ENCODE results near the gene CTNNAL1. TPM values are rescaled to one million over a fixed set of nuclear protein-coding genes. Genes with fewer than 3 reads are reported as not detected.
A peak's percentile ranks its signal among the peaks of the same experiment; 100 is the strongest.

Gene CTNNAL1
- total RNA-seq, 4 donors from 2014 or later, result 17.8 to 75.4 (median 44.8) TPM

DNA sequence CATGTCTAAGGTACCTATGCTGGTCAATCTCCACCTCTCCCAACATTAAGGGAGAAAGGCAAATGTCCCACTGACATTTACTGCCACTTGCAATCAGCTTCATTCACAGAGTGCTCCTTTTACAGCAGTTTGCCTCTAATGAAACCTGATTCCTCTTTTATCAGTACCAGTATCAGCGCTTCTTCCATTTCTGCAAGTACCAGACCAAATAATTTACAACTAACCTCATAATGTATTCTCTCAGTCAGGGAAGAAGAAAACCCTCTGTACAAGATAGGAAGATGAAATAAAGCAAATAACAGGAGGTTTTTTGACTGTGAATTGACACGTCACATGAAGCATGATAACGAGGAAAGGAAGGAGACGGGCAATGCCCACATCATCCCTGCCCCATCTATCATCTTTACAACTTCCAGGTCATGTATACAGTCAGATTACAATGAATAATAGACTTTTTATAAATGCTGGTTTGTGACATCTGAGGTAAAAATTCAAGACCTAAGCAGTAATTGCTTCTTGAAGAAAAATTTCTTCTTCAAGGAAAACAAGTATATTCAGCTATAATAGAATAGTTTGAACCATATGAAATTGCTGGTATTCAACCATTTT is 57.2 kb downstream of the CTNNAL1 start:
- DNase-seq, result no peak
- Histone ChIP-seq H3K27ac (no peak overlapping the region), H3K27me3 (no peaks in the 10 kb centered on the region), H3K4me3 (no peak overlapping the region), H3K36me3 (no peaks in the 10 kb centered on the region), H3K4me1 (peaks cover 0 to 7% of the 10 kb centered on the region in 2 donors), H3K9me3 (no peaks in the 10 kb centered on the region)
- TF ChIP-seq, protein P1, sequence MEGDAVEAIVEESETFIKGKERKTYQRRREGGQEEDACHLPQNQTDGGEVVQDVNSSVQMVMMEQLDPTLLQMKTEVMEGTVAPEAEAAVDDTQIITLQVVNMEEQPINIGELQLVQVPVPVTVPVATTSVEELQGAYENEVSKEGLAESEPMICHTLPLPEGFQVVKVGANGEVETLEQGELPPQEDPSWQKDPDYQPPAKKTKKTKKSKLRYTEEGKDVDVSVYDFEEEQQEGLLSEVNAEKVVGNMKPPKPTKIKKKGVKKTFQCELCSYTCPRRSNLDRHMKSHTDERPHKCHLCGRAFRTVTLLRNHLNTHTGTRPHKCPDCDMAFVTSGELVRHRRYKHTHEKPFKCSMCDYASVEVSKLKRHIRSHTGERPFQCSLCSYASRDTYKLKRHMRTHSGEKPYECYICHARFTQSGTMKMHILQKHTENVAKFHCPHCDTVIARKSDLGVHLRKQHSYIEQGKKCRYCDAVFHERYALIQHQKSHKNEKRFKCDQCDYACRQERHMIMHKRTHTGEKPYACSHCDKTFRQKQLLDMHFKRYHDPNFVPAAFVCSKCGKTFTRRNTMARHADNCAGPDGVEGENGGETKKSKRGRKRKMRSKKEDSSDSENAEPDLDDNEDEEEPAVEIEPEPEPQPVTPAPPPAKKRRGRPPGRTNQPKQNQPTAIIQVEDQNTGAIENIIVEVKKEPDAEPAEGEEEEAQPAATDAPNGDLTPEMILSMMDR (IDR thresholded peaks at IDR 0.05 in 4 of 5, conservative IDR thresholded peaks at IDR 0.05 in 1 of 5), result no peak
- no peak for TF ChIP-seq POLR2A (IDR thresholded peaks at IDR 0.05)
- intact Hi-C loops (cut with DNase I; ENCODE audit: low total_unique reads) (no loop called here), in situ Hi-C loops (cut with MboI; ENCODE audit: low sequenced_read_pairs in 4 of 4) (loop anchor here in 1 of 4 donors (25.0 kb wide), 1 partner anchor 94 kb away; the partner anchor contains the start of genes ACTL7A and ACTL7B)
- no peak for ATAC-seq

DNA sequence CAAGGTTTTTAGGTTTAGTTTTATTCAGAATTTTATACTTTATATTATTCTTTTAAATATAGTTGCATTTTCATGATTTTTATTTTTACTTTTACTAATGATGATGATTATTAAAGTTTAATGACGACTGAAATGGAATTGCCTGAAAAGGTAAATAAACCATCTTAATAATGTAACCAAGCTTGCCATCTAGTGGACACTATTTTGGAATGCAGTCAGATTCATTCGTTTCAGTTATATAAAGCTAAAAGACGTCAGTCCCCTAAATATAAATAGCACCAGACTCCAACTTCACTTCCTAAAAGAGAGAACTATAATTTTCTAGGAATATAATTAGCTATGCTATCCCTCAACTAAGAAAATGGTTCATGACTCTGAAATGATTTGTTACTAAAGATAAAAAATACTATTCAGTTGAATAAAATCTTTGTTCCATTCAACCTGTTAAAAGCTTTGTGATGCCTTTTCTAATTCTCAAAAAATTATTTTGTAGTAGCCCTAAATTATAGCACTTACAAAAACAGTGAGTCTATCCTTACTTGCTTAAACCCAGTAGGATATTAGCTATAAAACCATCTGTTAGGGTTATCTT is 59.2 kb downstream of the CTNNAL1 start:
- no peak for TF ChIP-seq POLR2A (IDR thresholded peaks at IDR 0.05)
- TF ChIP-seq, protein P1 (IDR thresholded peaks at IDR 0.05 in 4 of 5, conservative IDR thresholded peaks at IDR 0.05 in 1 of 5), result peak; percentile 31 to 57 (median 51)
- DNase-seq, result no peak
- ATAC-seq, result peak in 1 of 2 donors; percentile 53
- H3K27ac ChIP-seq, result peak overlapping the region; percentile 11 to 52 (median 24)
- in situ Hi-C loops (cut with MboI; ENCODE audit: low sequenced_read_pairs in 4 of 4) (loop anchor here in 1 of 4 donors (25.0 kb wide), 1 partner anchor 92 kb away; the partner anchor contains the start of genes ACTL7A and ACTL7B), intact Hi-C loops (cut with DNase I; ENCODE audit: low total_unique reads) (no loop called here)
- no peak overlapping the region for H3K4me3 ChIP-seq
- H3K36me3 ChIP-seq, result no peaks in the 10 kb centered on the region
- no peaks in the 10 kb centered on the region for H3K9me3 ChIP-seq
- H3K4me1 ChIP-seq, result peaks cover 0 to 7% of the 10 kb centered on the region in 2 donors
- no peaks in the 10 kb centered on the region for H3K27me3 ChIP-seq

DNA sequence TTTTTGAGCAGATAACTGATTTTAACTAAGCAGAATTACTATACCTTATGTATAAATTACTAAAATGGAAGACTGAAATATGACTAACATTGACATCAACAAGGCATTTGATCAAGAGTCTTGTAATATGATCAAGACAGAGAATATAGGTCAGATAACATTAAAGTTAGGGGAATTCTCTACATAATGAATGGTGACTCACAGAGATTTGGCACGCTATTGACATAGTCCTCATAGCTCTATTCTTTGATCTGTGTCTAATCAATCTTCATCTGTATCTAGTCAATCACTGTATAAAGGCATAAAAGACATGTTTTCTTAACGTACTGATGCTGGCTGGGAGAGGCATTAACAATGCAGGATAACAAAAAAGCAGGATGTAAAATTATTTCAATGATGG is 61.7 kb downstream of the CTNNAL1 start:
- Histone ChIP-seq H3K4me1 (peaks cover 0 to 7% of the 10 kb centered on the region in 2 donors), H3K4me3 (no peak overlapping the region), H3K27me3 (no peaks in the 10 kb centered on the region), H3K27ac (no peak overlapping the region), H3K36me3 (peaks cover 0 to 6% of the 10 kb centered on the region in 2 donors), H3K9me3 (no peaks in the 10 kb centered on the region)
- TF ChIP-seq, protein P1 (IDR thresholded peaks at IDR 0.05 in 4 of 5, conservative IDR thresholded peaks at IDR 0.05 in 1 of 5), result no peak
- no peak for TF ChIP-seq POLR2A (IDR thresholded peaks at IDR 0.05)
- intact Hi-C loops (cut with DNase I; ENCODE audit: low total_unique reads), result no loop called here
- in situ Hi-C loops (cut with MboI; ENCODE audit: low sequenced_read_pairs in 4 of 4), result loop anchor here in 1 of 4 donors (25.0 kb wide), 1 partner anchor 89 kb away; the partner anchor contains the start of genes ACTL7A and ACTL7B
- ATAC-seq (no peak), DNase-seq (no peak)

DNA sequence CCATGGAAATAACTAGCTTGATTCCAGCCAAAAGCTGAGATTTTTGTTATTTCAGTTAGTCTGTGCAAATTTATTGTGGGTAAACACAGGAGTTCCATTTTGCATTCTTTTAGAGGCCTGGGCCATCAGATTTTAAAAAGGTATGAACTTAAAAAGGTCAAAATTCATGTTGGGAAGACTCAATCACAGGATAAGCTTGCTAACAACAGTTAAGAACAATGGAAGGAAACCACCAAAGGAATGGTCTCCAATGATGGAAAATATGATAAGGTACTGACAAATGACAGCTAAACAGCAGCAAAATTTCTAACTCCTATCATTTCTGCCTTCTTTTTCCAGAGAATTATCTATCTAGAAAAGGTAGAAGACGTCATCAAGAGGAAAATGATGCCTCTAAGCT is 63.1 kb downstream of the CTNNAL1 start:
- DNase-seq (no peak), ATAC-seq (no peak)
- Histone ChIP-seq H3K9me3 (no peaks in the 10 kb centered on the region), H3K27ac (no peak overlapping the region), H3K36me3 (peaks cover 0 to 6% of the 10 kb centered on the region in 2 donors), H3K4me1 (peaks cover 0 to 7% of the 10 kb centered on the region in 2 donors), H3K4me3 (no peak overlapping the region), H3K27me3 (no peaks in the 10 kb centered on the region)
- TF ChIP-seq, protein P1 (IDR thresholded peaks at IDR 0.05 in 4 of 5, conservative IDR thresholded peaks at IDR 0.05 in 1 of 5), result no peak
- TF ChIP-seq POLR2A (IDR thresholded peaks at IDR 0.05), result no peak
- intact Hi-C loops (cut with DNase I; ENCODE audit: low total_unique reads) (no loop called here), in situ Hi-C loops (cut with MboI; ENCODE audit: low sequenced_read_pairs in 4 of 4) (loop anchor here in 1 of 4 donors (25.0 kb wide), 1 partner anchor 88 kb away; the partner anchor contains the start of genes ACTL7A and ACTL7B)

Data from gastrocnemius medialis (tissue), 4 donors.